Keratinocyte (primary cell): ENCODE data around the gene FAM184B. TPM values are rescaled to one million over a fixed set of nuclear protein-coding genes. Genes with fewer than 3 reads are reported as not detected.

ENCODE experiments used
- DNase-seq: peaks from one replicate; pipeline ENCODE4 v3.0.0-alpha.2; 2011; ENCODE audit warnings: low read depth, missing footprints, low spot score
- FAIRE-seq: peaks from 2 replicates; lab custom pipeline; 2011; peaks lifted over from hg19 to GRCh38; lab: Jason Lieb, UNC
- H2AFZ ChIP-seq: 2 replicates; pipeline ENCODE4 v1.6.0; 2012; ENCODE audit warnings: low read length, control low read depth, inconsistent platforms; ENCODE audit not compliant: control insufficient read depth
- H3K27ac ChIP-seq: 2 replicates; pipeline ENCODE4 v1.5.1; 2011; ENCODE audit warnings: low read length; ENCODE audit not compliant: control insufficient read depth, insufficient read depth
- H3K27me3 ChIP-seq: 3 replicates; pipeline ENCODE4 v1.6.0; 2011; ENCODE audit warnings: low read length; ENCODE audit not compliant: control insufficient read depth, insufficient read depth; ENCODE audit errors: extremely low read depth
- H3K36me3 ChIP-seq, 2 experiments: 2 replicates in 1 of 2; 3 replicates in 1 of 2; pipeline ENCODE4 v1.5.1; 2011; ENCODE audit warnings: low read length in 2 of 2, mild to moderate bottlenecking in 1 of 2; ENCODE audit not compliant: control insufficient read depth in 2 of 2, insufficient read depth in 2 of 2; ENCODE audit errors: extremely low read depth in 1 of 2
- H3K4me1 ChIP-seq: 3 replicates; pipeline ENCODE4 v1.5.1; 2011; ENCODE audit warnings: low read length; ENCODE audit not compliant: control insufficient read depth, insufficient read depth; ENCODE audit errors: extremely low read depth
- H3K4me2 ChIP-seq: 3 replicates; pipeline ENCODE4 v1.6.0; 2011; ENCODE audit warnings: low read depth, low read length; ENCODE audit not compliant: control insufficient read depth, insufficient read depth; ENCODE audit errors: extremely low read depth
- H3K4me3 ChIP-seq, 3 experiments: fragments of 200-600 bp in 1 of 3; sonication (generic) in 1 of 3; 2 replicates in 2 of 3; 3 replicates in 1 of 3; pipeline ENCODE4 v1.5.1; 2011 to 2016; ENCODE audit warnings: low read length in 3 of 3, mild to moderate bottlenecking in 3 of 3, control low read depth in 2 of 3, inconsistent platforms in 1 of 3, low read depth in 1 of 3, mixed read lengths in 1 of 3, mixed run types in 1 of 3, moderate library complexity in 1 of 3; ENCODE audit not compliant: control insufficient read depth in 2 of 3, insufficient read depth in 2 of 3; ENCODE audit errors: extremely low read depth in 1 of 3
- H3K79me2 ChIP-seq: 2 replicates; pipeline ENCODE4 v1.6.0; 2012; ENCODE audit warnings: low read length; ENCODE audit not compliant: control insufficient read depth, insufficient read depth
- H3K9ac ChIP-seq: 3 replicates; pipeline ENCODE4 v1.6.0; 2011; ENCODE audit warnings: low read length; ENCODE audit not compliant: control insufficient read depth, insufficient read depth; ENCODE audit errors: extremely low read depth
- H3K9me1 ChIP-seq: 3 replicates; pipeline ENCODE4 v1.6.0; 2011; ENCODE audit warnings: low read length; ENCODE audit not compliant: control insufficient read depth, insufficient read depth; ENCODE audit errors: extremely low read depth
- H3K9me3 ChIP-seq: 2 replicates; pipeline ENCODE4 v1.5.1; 2012; ENCODE audit warnings: low read depth, low read length; ENCODE audit not compliant: control insufficient read depth
- H4K20me1 ChIP-seq: 3 replicates; pipeline ENCODE4 v1.6.0; 2011; ENCODE audit warnings: low read length; ENCODE audit not compliant: control insufficient read depth, insufficient read depth; ENCODE audit errors: extremely low read depth
- EZH2 ChIP-seq: IDR thresholded peaks from one replicate; pipeline ENCODE4 v1.6.1; 2012; ENCODE audit warnings: inconsistent platforms, mild to moderate bottlenecking, low read length, moderate library complexity
- dilution Hi-C: fragments of 300-500 bp; cut with MboI; formaldehyde crosslinking; loops from one replicate; pipeline ENCODE4 v1.7.0; 2020; ENCODE audit warnings: low sequenced_read_pairs; ENCODE audit not compliant: extremely low pct_ligation_motif_present
- polyA plus RNA-seq, 5 experiments: library from polyadenylated mRNA; depleted of rRNA in 3 of 5; stranded (reverse) in 3 of 5; stranded (forward) in 1 of 5; unstranded in 1 of 5; fragments of >200 nt; gene quantifications; 1 replicate in 1 of 5; 2 replicates in 3 of 5; 3 replicates in 1 of 5; pipeline versions ENCODE4 v1.2.1 to v1.2.3, GENCODE V29; 2011 to 2012; ENCODE audit warnings: missing spikeins in 2 of 5, low read depth in 1 of 5, low replicate concordance in 1 of 5
- TF ChIP-seq, protein P1 (sequence below), 3 experiments: IDR thresholded peaks in 1 of 3; conservative IDR thresholded peaks in 1 of 3; optimal IDR thresholded peaks in 1 of 3; 2 replicates in 2 of 3; 3 replicates in 1 of 3; pipeline versions ENCODE3 to v1.5.1; 2011; ENCODE audit warnings: low read length in 3 of 3, mild to moderate bottlenecking in 3 of 3, moderate library complexity in 2 of 3, control low read depth in 1 of 3, inconsistent platforms in 1 of 3; ENCODE audit not compliant: insufficient read depth in 2 of 3; ENCODE audit errors: extremely low read depth in 1 of 3

The FAM184B gene
- polyA plus RNA-seq, 1 donor (not counting 4 experiments of a cell fraction or from before 2014, with no cell fraction given) = 0.01 TPM

- Histone ChIP-seq H3K27me3 (no peaks in the 10 kb centered on the region), H2AFZ (no peak overlapping the region), H3K79me2 (no peaks in the 10 kb centered on the region), H3K4me3 (no peak overlapping the region), H3K36me3 (no peaks in the 10 kb centered on the region), H3K27ac (no peak overlapping the region), H3K9ac (no peak overlapping the region), H3K9me1 (no peaks in the 10 kb centered on the region), H4K20me1 (no peaks in the 10 kb centered on the region), H3K4me2 (no peak overlapping the region), H3K4me1 (no peaks in the 10 kb centered on the region), H3K9me3 (no peaks in the 10 kb centered on the region)
- DNase-seq (no peak), FAIRE-seq (no peak)
- dilution Hi-C loops = no loop called here
- TF ChIP-seq EZH2 = no peak
- TF ChIP-seq, protein P1, sequence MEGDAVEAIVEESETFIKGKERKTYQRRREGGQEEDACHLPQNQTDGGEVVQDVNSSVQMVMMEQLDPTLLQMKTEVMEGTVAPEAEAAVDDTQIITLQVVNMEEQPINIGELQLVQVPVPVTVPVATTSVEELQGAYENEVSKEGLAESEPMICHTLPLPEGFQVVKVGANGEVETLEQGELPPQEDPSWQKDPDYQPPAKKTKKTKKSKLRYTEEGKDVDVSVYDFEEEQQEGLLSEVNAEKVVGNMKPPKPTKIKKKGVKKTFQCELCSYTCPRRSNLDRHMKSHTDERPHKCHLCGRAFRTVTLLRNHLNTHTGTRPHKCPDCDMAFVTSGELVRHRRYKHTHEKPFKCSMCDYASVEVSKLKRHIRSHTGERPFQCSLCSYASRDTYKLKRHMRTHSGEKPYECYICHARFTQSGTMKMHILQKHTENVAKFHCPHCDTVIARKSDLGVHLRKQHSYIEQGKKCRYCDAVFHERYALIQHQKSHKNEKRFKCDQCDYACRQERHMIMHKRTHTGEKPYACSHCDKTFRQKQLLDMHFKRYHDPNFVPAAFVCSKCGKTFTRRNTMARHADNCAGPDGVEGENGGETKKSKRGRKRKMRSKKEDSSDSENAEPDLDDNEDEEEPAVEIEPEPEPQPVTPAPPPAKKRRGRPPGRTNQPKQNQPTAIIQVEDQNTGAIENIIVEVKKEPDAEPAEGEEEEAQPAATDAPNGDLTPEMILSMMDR (optimal IDR thresholded peaks at IDR 0.05 in 1 of 3, IDR thresholded peaks at IDR 0.05 in 1 of 3, conservative IDR thresholded peaks at IDR 0.05 in 1 of 3; ENCODE audit: extremely low read depth in 1 of 3, insufficient read depth in 2 of 3, low read length in 3 of 3) = no peak
These were observed 126.7 kb downstream of the FAM184B start for GRCh38 chr4:17654701-17655100.

GRCh38 chr4:17650406-17650805 is 131.0 kb downstream of the FAM184B start:
- dilution Hi-C loops = no loop called here
- Histone ChIP-seq H3K9me3 (no peaks in the 10 kb centered on the region), H2AFZ (no peak overlapping the region), H3K9ac (no peak overlapping the region), H3K36me3 (no peaks in the 10 kb centered on the region), H3K4me3 (no peak overlapping the region), H3K4me1 (no peaks in the 10 kb centered on the region), H3K4me2 (no peak overlapping the region), H3K27ac (no peak overlapping the region), H3K79me2 (no peaks in the 10 kb centered on the region), H4K20me1 (no peaks in the 10 kb centered on the region), H3K27me3 (no peaks in the 10 kb centered on the region), H3K9me1 (no peaks in the 10 kb centered on the region)
- no peak for FAIRE-seq
- DNase-seq = no peak
- TF ChIP-seq, protein P1 (optimal IDR thresholded peaks at IDR 0.05 in 1 of 3, IDR thresholded peaks at IDR 0.05 in 1 of 3, conservative IDR thresholded peaks at IDR 0.05 in 1 of 3; ENCODE audit: extremely low read depth in 1 of 3, insufficient read depth in 2 of 3, low read length in 3 of 3) = no peak
- TF ChIP-seq EZH2 = no peak
